Measurements from ENCODE around the gene SORCS1.

DNA sequence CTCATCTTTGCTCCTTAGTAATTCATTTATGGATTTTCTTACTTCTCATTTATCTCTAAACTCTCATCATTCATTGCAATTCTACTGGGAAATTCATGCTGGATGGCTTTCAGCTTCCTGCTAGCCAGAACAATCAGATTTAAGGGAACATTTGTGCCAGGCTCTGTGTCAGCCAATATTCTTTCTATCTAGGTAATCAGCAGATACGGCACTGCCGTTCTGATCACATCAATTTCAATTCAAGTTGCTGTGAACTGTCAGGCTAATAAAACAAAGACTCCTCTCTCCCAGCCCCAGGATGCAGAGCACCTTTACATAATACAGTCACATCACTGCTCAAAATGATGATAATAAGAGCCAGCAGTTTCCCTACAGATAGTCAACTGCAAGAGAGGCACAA lies 468.3 kb downstream of the SORCS1 start:
- TF ChIP-seq, protein P1, sequence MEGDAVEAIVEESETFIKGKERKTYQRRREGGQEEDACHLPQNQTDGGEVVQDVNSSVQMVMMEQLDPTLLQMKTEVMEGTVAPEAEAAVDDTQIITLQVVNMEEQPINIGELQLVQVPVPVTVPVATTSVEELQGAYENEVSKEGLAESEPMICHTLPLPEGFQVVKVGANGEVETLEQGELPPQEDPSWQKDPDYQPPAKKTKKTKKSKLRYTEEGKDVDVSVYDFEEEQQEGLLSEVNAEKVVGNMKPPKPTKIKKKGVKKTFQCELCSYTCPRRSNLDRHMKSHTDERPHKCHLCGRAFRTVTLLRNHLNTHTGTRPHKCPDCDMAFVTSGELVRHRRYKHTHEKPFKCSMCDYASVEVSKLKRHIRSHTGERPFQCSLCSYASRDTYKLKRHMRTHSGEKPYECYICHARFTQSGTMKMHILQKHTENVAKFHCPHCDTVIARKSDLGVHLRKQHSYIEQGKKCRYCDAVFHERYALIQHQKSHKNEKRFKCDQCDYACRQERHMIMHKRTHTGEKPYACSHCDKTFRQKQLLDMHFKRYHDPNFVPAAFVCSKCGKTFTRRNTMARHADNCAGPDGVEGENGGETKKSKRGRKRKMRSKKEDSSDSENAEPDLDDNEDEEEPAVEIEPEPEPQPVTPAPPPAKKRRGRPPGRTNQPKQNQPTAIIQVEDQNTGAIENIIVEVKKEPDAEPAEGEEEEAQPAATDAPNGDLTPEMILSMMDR (conservative IDR thresholded peaks at IDR 0.05 in 1 of 2, IDR thresholded peaks at IDR 0.05 in 1 of 2; ENCODE audit: low read depth in 1 of 2, low read length in 2 of 2), result no peak
- TF ChIP-seq EZH2 (IDR thresholded peaks at IDR 0.05; ENCODE audit: low read length, missing control alignments), result no peak
